HG03469 (cell line): ENCODE results near the gene VAMP8.
"Not testable (repeated sequence)": the region's sequence is repeated elsewhere in the genome, so short reads cannot be mapped to it uniquely, and the experiment has no call there.

Experiments used
- ATAC-seq: cut with Tn5 transposase; IDR thresholded peaks from one replicate; pipeline ENCODE4 v1.9.1; 2021; ENCODE audit warnings: mild to moderate bottlenecking, moderate library complexity, moderate number of reproducible peaks; ENCODE audit not compliant: unreplicated experiment

The VAMP8 gene

DNA sequence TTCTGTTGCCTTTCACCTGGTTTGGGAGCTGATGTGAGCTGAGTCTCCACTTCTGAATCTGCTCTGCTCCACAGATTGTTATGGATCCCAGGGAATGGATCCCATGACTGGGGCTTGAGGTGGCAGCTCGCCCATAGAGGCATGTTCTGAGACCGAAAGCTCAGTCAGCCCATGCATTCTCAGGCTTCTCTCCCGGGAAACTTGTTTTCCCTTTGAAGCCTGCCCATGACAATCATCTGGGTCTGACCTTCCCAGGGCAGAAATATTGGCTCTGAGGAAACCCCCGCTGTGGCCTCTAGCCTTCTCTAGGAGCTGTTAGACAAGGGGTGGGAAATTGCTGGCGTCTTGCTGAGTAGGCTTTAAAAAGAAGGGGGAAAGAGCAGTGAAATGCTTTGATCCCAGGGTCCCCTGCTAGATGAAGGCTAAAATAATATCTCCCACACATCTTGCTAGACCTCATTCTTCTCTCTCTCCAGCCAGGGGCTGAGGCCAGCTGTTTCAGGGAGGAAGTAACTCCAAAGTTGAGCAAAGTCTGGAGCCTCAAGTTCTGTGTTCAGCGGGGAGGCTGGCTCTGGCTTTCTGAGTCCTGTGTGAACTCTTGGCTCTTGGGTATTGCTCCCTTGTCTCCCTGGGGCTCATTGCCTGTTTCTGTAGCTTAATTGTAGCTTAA lies 2.0 kb downstream of the VAMP8 start:
- no peak for ATAC-seq

DNA sequence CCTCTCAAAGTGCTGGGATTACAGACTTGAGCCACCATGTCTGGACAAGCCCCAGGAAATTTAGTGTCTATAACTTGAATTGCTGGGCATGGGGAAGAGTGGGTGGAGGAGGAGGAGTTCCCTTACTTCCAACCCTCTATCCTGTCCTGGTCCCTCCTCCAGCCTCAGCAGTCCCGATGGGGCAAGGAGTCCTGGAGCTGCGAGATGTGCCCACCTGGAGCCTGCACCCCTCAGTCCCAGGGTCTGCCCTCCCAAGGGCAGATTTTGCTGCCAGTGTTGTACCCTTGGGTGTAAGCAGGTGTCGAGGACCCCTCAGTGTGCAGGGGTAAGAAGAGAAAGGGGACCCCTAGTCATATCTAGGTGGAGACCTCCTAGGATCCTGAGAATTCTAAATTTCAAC lies 2.8 kb downstream of the VAMP8 start:
- ATAC-seq = no peak

DNA sequence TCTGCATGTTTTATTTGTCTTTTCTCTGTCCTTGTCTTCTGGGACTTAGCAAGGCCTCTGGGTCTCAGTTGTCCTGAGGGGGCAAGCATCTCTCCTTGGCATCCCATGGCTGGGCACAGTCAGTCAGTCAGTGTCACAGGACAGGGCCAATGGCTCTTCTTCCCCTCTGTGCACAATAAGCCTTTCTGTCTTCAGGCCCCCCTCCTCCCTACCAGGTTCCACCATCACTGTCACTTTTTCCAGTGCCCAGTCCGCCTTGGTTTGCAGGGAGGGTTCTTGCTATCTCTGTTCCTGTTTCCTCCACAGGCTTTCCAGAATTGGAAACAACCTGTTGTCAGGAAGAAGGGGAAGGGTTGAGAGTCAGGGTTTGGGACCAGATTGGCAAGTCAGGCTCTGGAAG lies 5.1 kb downstream of the VAMP8 start:
- ATAC-seq = no peak

DNA sequence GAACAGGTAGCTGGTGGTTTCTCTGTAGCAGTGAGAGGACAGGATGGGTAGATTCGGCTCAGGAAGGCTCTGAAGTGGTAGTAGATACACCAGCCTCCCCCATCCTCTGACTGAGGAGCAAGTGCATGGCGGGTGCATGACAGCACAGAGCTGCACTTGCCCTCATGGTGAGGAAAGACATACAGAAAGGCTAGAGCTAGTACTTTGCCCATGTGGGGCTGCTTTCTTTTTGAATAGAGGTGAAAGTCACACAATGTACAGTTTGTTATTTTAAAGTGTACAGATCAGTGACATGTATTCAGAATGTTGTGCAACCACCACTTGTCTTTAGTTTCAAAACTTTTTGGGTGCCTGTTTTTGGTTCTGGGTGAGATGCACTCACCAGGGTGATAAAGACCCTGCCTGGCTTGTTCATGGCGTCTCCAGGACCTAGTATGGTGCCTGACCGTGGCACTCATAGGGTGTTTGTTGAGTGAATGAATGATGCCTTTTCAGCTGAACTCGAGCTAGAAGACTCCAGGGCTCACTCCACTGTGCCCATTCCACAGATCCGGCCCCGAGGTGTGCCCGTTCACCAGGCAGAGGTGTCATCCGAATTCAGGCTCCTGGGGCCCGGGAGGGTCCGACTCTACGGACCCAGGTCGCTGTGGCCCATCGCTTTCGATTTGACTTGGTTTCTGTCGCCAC lies 6.4 kb downstream of the VAMP8 start:
- no peak for ATAC-seq

DNA sequence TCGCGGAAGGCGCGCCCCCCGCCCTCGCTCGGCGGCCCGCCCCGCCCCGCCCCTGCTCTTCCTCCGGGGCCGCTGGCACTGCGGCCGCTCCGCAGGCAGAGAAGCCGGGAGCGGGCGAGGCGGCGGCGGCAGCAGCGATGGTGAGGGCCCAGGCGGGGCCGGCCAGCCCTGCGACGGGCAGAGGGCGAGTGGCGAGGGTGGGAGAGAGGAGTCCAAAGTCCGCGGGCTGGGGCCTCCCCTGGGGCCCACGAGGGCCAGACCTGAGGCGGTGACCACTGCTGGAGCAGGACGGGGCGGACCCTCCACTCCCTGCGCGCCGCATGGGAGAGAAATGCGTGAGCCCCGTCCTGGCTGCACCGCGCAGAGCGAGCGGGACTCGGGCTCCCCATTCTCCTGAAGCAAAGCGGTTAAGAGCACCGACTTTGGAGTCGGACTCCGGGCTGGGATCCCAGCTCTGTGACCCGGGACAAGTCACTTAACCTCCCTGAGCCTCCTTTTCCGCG lies 7.0 kb downstream of the VAMP8 start, which contains the start of gene VAMP5:
Gene VAMP5, plus strand, starts transcription at position 78 of the 503 bp plus-strand sequence. Its CDS starts 60 bp downstream, at position 138.
- ATAC-seq = no peak

DNA sequence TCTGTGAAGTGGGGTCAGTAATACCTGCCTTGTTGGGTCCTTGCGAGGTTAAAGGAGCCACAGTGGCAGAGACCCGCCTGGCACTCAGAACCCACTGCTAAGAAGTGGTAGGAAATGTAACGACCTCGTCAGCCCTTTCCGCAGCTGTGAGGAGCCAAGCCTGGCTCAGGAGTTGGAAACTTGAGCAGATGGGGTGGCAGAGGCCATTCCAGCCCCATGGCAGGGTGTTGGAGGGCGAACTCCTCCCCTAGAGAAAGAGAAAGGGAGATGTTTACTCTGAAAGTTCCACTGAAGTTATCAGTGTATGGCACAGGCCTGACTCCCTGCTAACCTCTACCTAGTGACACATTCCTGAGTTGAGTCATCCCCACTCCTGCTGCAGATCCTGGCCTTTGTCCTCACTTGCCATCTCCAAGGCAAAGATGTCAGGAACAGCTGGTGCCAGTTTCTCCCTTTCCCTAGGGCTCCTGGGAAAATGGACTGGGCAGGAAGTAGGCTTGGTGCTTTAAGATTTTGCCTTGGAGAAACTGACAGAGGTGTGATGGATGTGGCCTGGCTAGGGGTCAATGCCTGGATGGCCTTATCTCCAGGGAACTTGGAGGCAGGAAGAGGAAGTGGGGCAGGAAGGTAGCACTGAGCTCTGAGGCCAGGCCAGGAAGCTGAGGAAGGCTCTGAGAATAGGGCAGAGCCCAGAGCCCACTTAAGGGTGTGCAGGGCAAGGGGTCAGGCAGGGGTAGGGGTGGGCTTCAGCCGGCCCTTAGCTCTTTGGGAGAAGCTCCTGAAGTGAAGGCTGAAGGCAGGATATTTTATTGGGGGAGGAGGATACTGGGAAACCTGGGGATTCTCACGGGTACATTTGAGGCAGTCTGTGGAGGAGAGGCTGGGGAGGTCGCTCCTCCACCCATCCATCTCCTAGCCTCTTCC lies 7.7 kb downstream of the VAMP8 start:
- ATAC-seq = no peak

DNA sequence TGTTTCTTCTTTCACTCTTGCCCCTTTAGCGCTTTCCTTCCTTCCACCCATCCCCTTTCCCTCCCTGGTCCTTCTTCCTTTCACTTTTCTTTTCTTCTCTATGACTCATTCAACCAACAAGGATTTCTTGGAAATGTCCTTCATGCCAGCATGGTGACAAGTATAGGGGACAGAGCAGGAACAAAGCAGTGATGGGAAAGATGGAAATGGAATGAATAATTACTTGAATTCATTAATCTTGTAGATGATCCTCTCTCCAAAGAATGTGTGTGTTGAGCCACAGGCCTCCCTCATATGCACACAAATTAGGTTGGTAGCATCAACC lies 8.4 kb downstream of the VAMP8 start:
- ATAC-seq = no peak

DNA sequence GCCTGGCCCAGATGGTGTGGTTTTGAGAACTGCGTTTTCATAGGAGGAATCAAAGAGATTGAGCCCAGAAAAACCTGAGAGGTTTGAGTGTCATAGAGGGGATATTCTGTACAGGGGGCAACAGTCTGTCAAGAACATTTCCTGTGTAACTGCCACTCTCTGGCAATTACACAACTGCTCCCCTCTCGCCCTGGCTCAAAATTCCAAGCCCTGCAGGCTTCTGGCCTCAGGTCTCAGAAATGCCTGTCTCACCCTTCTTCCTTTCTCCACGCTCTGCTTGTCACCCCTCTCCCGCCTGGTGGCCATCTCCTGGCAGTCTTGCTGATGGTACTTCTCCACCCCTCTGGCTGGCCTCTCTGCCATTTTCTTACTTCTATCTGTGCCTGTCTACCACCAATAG lies 10.8 kb downstream of the VAMP8 start:
- ATAC-seq = no peak

DNA sequence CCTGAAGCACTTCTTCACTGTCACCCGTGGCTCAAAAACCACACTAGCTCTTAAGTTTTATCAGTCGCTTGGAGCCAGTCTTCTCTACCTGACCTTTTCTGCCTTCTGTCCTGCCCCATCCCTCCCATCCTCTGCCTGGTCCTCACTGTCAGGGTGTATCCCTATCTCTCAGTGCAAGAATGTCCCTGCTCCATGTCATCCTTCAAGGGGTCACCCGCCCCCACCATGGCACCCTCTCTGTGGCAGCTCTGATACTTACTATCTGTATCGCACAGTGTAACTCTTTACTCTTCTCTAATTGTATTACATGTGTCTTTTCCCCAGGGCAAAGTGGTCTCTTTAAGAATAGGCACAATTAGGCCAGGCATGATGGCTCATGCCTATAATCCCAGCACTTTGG lies 11.3 kb downstream of the VAMP8 start:
- ATAC-seq = no peak

DNA sequence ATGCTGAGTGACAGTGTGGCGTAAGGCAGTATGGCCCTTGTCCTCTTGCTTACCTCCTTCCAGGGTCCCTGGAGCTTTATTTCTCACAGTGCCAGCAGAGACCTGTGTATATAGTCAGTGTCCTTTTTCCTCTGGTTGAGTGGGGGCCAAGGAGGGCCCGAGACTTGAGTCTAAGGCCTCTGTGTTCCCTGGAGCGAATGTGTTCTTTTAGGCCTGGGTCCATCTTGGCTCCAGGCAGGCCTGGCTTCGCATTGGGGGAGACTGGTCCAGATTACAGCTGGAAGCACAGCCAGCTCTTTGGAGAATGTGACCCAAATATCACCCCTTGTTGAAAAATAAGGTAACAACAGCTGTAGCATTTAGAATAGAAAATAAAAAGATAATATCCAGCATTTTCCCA lies 11.8 kb downstream of the VAMP8 start:
- ATAC-seq = no peak

DNA sequence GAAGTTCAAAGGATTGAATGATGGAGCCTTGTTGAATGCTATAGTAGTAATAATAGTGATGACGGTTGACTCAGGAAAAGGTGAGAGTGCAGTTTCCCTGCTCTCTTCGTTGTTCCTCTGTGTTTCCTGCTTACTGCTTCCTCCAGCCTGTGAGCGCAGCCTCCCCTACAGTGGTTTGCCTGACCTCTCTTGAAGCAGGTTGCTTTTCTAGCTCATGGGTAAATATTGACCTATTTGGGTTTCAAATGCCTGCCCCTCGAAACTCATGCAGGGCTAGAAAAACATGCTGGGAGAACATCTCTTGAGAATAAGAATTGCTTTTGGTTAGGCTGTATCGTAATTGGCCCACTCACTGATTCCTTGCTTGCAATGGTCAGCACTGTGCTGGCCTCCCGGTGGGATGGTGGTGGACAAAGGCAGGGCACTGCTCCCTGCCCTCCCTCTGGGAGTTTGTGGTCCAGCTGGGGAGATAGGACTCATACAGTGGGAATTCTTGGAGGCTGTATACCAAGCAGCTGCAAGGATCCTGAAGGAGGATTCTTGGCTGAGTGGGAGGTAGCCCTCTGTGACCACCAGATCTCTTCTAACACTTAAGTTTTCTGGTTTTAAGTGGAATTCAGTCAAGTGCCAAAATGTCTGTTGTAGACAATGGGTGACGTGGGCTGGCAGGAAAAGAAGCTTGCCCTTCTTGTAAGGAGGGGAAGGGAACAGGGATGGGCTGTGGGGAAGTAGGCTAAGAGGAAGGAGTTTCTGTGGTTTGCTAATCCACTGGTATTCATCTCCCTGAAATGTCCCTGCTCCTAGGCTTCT lies 12.8 kb downstream of the VAMP8 start:
- no peak for ATAC-seq

DNA sequence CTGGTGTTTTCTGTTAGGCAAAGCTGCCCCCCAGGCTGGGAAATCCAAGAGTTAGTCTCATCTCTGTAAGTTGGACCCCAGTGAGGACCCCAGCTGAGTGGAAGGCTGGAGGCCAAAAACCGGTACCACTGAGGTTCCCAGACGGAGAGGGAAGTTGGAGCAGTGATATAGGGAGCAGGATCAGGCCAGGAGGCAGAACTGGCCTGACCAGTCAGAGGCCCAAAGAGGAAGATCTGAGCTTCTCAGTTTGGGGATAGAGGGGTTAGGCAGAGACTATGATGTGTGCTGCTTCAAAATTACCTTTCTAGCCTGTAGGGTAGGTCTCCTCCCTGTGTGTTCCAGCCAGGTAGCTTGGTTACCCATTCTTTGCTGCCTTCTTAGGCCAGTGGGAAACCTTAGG lies 13.6 kb downstream of the VAMP8 start:
- ATAC-seq = no peak

DNA sequence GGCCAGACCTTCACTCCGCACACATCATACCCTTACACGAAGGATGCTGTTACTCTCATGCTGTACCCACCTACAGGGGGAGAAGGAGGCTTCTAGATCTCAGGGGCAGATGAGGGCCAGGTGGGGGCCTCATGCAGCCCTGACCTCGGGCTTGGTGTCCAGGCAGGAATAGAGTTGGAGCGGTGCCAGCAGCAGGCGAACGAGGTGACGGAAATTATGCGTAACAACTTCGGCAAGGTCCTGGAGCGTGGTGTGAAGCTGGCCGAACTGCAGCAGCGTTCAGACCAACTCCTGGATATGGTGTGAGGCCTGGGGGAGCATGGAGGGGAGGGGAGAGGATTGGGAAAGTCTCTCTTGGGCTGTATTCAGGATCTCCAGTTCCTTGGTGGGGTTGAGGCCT lies 14.2 kb downstream of the VAMP8 start:
- ATAC-seq = no peak

DNA sequence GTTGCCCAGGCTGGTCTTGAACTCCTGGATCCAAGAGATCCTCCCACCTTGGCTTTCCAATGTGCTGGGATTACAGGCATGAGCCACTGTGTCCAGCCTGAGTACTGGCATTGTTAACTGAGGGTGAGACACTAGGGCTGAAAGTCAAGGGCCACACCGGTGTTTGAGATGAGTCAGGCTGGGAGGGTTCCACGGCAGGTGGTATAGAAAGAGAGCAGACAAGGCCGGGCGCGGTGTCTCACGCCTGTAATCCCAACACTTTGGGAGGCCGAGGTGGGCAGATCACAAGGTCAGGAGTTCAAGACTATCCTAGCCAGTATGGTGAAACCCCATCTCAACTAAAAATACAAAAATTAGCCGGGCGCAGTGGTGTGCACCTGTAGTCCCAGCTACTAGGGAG lies 14.9 kb downstream of the VAMP8 start:
- ATAC-seq = not testable (repeated sequence)

DNA sequence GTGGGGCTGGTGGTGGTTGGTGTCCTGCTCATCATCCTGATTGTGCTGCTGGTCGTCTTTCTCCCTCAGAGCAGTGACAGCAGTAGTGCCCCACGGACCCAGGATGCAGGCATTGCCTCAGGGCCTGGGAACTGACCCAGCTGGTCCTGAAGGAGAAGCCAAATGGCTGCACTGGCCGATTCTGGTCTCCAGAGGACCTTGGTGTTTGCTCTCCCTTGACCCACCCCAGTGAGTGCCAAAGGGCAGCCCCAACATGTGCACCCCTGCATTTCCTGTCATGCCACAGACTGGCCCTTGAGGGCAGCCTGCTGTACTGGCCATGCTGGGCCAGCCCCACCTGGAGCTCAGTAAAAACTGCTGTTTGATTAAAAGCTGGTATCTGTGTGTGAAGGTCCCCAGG lies 15.6 kb downstream of the VAMP8 start:
- ATAC-seq = no peak

DNA sequence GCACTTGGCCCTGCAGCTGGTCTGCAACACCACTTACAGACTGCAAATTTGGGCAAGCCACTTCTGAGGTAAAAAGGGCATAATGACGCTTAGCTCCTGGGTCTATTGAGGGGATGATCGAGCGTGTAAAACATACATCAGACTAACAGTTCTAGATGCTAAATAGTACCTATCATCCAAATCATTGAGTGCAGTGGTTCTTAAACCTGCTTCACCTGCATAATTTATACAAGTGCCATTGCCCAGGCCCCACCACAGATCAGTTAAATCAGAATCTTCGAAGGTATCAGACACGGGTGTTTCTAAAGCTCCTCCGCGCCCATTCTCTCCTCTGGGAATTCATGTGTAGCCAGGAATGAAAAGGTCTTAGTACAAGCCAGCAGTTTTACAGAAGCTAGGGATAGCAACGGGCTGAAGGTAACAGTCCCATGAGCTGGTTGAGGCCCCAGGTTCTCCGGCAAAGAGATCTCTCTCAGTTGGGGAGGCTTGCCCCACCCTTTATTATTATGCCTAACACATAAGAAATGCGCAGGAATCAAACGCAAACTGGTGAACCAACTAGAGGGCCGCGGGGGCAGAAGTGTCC lies 17.4 kb downstream of the VAMP8 start:
- no peak for ATAC-seq

DNA sequence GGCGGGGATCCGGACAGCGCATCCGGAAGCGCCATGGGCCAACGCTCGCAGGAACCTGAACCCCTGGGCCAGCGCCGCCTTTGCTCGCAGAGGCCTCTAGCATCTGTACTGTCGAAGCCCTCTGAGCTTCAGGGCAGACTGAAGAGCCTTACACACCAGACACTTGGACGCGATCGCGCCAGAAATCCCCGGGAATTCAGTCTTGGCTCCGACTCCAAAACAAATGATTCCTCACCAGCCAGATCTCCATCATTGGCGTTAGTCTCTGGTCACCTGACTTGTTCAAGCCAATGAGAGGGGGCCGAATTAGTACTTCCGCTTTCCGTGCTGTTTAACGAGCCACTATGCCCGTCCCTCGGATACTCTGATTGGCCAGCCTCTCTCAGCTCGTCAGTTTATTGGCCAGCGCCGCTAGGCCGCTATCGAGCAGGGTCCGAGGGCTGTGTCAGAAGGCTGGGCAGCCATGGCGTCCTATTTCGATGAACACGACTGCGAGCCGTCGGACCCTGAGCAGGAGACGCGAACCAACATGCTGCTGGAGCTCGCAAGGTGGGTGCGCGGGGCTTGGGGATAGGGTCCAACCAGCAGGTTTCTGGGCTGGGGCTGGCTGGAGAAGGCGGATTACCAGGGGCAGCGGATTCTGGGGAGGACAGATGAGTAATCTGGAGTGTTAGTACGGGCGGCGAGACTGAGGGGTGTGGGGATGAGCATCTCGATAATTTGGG lies 18.1 kb downstream of the VAMP8 start, which contains the start of gene RNF181:
Gene RNF181, plus strand, starts transcription at position 445 of the 725 bp plus-strand sequence. Its CDS starts 19 bp downstream, at position 464.
- peak; percentile 97 for ATAC-seq

DNA sequence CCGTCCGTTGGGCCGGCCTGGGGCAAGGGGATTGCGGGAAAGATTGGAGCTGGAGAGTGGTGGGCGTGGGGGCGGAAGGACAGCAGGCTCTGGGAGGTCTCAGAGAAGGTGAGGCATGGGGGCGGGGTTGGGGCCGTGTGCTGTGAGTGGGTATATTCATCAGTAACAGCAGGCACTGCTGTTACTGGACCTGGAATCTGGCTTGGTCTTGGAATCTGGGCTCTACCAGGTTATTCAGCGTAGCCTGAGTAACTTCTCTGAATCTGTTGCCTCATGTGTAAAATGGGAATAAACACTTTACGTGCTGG lies 18.6 kb downstream of the VAMP8 start:
- no peak for ATAC-seq

DNA sequence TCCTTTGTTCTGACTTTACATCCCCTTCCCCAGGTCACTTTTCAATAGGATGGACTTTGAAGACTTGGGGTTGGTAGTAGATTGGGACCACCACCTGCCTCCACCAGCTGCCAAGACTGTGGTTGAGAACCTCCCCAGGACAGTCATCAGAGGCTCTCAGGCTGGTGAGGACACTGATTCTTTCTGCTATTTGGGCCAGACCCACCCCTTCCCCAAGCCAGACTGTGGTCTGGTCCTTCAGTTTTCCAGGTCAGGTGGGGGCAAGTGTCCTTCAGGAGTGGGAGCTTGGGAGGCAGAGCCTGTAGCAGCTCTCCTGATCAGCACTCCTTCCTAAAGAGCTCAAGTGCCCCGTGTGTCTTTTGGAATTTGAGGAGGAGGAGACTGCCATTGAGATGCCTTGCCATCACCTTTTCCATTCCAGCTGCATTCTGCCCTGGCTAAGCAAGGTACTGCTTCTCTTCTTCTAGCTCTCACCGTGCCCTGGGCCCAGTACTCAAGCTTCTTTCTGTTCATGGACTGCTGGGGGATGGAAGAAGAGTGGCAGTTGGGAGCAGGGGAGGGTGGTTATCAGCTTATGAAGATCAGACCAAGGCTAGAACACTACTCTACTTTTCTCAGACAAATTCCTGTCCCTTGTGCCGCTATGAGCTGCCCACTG lies 19.2 kb downstream of the VAMP8 start:
- no peak for ATAC-seq
